ENCODE results near the gene CEACAM21. TPM values are rescaled to one million over a fixed set of nuclear protein-coding genes. Genes with fewer than 3 reads are reported as not detected.

Gene CEACAM21
- total and polyA plus RNA-seq, 2 donors: 4.8 to 11.0 TPM

DNA sequence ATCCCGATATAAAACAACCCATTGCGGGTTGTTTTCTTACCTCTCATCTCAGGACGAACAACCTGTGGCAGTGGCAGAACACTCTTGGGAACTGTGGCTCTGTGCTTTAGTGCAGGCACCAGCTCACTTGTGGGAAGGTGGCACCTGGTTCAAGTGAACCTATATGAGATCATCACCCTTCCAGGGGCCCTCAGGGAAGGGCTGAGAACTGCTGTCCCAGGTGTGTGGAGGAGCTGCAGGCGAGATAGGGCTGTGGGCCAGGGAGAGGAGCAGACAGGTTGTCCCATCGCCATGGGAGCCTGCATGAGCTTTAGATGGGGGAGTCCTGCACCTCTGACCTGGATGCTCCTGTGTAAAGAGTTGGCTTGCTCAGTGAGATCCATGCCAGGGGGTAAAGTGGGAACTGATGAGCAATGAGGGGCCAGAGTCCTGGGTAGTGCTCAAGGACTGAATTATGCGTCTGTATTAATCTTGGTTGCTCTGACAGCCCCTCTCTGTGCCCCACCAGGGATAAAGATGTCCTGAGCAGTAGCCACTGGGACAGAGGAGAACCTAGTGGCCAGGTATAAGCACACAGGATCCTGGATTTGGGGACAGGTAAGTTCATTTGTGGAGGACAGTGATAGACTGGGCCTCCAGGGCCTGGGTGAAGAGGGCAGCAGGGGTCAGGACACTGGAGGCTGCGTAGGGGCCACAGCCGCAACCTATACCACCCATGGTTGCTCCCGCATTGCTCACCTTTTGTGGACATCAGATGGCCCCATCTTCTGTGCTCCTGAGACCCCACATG, 42.2 kb downstream of the CEACAM21 start:
- no peaks in the 10 kb centered on the region for H3K9me3 ChIP-seq (ENCODE audit: control insufficient read depth in 2 of 2, insufficient read depth in 1 of 2, low read length in 1 of 2)
- H3K27ac ChIP-seq (ENCODE audit: low read depth in 1 of 2, low read length in 1 of 2): no peak overlapping the region
- H3K4me3 ChIP-seq (ENCODE audit: low read length in 2 of 2): no peak overlapping the region
- no peaks in the 10 kb centered on the region for H3K27me3 ChIP-seq (ENCODE audit: control insufficient read depth in 2 of 2, insufficient read depth in 1 of 2, low read length in 1 of 2)
- no peaks in the 10 kb centered on the region for H3K4me1 ChIP-seq (ENCODE audit: control insufficient read depth in 2 of 2, insufficient read depth in 2 of 2, low read length in 2 of 2)
- no peaks in the 10 kb centered on the region for H3K36me3 ChIP-seq (ENCODE audit: control insufficient read depth in 2 of 2, insufficient read depth in 2 of 2, low read length in 1 of 2)
- DNase-seq (ENCODE audit: low read depth in 6 of 9, low spot score in 9 of 9): no peak
- 96% methylated on average over 9 of the region's 9 CpGs for WGBS

DNA sequence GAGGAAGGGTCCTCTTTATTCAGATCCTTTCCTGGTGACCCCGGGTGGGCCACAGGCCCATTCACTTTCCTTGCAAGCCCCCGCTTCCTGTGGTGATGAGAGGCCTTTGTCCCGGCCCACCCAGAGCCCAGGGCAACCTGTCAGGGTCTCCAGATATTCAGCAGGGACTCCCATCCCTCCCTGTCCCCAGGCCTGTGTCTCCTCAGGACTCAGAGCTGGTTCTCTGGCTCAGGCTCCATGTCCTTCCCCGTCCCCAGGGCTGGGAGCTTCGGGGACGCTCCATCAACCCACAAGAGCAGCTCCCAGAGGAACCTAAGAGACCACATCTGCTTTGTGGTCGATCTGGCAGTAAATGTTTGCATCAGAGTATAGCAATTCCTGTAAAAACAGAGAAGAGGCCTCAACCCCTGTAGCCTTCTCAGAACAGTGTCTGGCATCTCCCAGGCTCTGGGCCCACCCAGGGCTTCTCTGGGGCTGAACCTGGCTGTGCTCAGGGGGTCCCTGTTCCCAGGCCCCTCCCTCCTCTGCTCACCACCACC, 43.1 kb downstream of the CEACAM21 start:
- Histone ChIP-seq H3K27ac (ENCODE audit: low read depth in 1 of 2, low read length in 1 of 2) (no peak overlapping the region), H3K27me3 (ENCODE audit: control insufficient read depth in 2 of 2, insufficient read depth in 1 of 2, low read length in 1 of 2) (no peaks in the 10 kb centered on the region), H3K9me3 (ENCODE audit: control insufficient read depth in 2 of 2, insufficient read depth in 1 of 2, low read length in 1 of 2) (no peaks in the 10 kb centered on the region), H3K36me3 (ENCODE audit: control insufficient read depth in 2 of 2, insufficient read depth in 2 of 2, low read length in 1 of 2) (no peaks in the 10 kb centered on the region), H3K4me1 (ENCODE audit: control insufficient read depth in 2 of 2, insufficient read depth in 2 of 2, low read length in 2 of 2) (no peaks in the 10 kb centered on the region), H3K4me3 (ENCODE audit: low read length in 2 of 2) (no peak overlapping the region)
- no peak for DNase-seq (ENCODE audit: low read depth in 6 of 9, low spot score in 9 of 9)
- 34% methylated on average over 7 of the region's 7 CpGs for WGBS

DNA sequence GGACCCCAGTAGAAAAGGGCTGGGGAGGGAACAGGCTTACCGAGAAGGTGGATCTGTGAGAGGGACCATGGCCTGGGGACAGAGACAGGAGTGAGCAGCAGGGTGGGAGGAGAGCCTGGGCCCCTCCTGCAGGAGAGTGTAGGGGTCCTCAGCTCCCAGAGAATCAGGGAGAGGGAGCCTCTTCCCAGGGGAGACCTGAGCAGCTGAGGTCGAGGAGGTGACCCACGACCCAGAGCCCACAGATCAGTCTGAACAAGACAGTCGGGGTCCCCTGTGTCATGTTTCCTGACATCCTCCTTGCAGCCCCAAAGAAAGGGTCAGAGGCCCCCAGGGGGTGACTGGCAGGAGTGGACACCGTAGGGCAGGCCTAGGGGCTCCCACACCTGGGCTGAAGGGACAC, 44.2 kb downstream of the CEACAM21 start:
- DNase-seq (ENCODE audit: low read depth in 6 of 9, low spot score in 9 of 9): no peak
- no peak overlapping the region for H3K27ac ChIP-seq (ENCODE audit: low read depth in 1 of 2, low read length in 1 of 2)
- no peaks in the 10 kb centered on the region for H3K36me3 ChIP-seq (ENCODE audit: control insufficient read depth in 2 of 2, insufficient read depth in 2 of 2, low read length in 1 of 2)
- 81% methylated on average over 5 of the region's 5 CpGs for WGBS
- H3K27me3 ChIP-seq (ENCODE audit: control insufficient read depth in 2 of 2, insufficient read depth in 1 of 2, low read length in 1 of 2): no peaks in the 10 kb centered on the region
- H3K4me3 ChIP-seq (ENCODE audit: low read length in 2 of 2): no peak overlapping the region
- no peaks in the 10 kb centered on the region for H3K9me3 ChIP-seq (ENCODE audit: control insufficient read depth in 2 of 2, insufficient read depth in 1 of 2, low read length in 1 of 2)
- no peaks in the 10 kb centered on the region for H3K4me1 ChIP-seq (ENCODE audit: control insufficient read depth in 2 of 2, insufficient read depth in 2 of 2, low read length in 2 of 2)

DNA sequence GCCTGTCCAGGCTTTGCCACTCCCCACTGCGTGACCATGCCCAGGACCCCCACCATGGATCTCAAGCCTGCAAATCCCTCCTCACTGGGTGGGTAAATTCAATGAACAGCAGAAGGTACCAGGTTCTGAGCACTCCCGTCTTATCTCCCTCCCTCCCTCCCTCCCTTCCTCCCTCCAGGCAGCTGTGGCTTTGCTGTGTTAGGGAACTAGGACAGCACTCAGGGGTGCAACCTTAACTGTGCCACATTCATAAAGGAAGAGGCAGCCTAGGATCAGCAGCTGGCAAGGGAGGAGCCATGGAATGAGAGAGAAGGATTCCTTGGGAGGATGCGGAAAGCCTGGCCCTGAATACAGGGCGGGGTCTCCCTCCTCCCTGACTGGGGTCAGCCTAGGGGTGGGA, 45.3 kb downstream of the CEACAM21 start:
- no peak overlapping the region for H3K27ac ChIP-seq (ENCODE audit: low read depth in 1 of 2, low read length in 1 of 2)

DNA sequence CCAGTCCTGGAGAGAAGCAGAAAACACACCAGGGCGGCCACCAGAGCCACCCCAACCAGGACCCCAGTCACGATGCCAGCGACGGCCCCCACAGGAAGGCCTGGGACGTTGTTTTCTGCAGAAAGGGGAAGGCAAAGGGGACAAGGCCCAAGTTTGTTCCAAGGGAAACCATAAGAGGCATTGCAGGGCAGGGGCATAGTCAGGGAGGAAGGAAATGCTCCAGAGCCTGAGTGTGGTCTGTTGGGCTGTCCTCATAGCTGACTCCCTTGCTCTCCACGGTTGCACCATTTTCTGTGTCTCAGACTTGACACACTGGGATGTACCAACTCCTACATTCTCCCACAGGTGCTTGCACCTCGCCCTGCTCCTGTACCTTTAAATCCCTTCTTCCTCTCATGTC, 45.7 kb downstream of the CEACAM21 start:
- Histone ChIP-seq H3K27ac (ENCODE audit: low read depth in 1 of 2, low read length in 1 of 2) (no peak overlapping the region), H3K9me3 (ENCODE audit: control insufficient read depth in 2 of 2, insufficient read depth in 1 of 2, low read length in 1 of 2) (no peaks in the 10 kb centered on the region), H3K36me3 (ENCODE audit: control insufficient read depth in 2 of 2, insufficient read depth in 2 of 2, low read length in 1 of 2) (no peaks in the 10 kb centered on the region), H3K4me1 (ENCODE audit: control insufficient read depth in 2 of 2, insufficient read depth in 2 of 2, low read length in 2 of 2) (no peaks in the 10 kb centered on the region), H3K4me3 (ENCODE audit: low read length in 2 of 2) (no peak overlapping the region), H3K27me3 (ENCODE audit: control insufficient read depth in 2 of 2, insufficient read depth in 1 of 2, low read length in 1 of 2) (peaks cover 0 to under 1% of the 10 kb centered on the region in 2 donors)
- WGBS: 23% methylated on average over 7 of the region's 7 CpGs
- DNase-seq (ENCODE audit: low read depth in 6 of 9, low spot score in 9 of 9): no peak

More for the DNA sequence above, 45.3 kb downstream of the CEACAM21 start:
- no peak for DNase-seq (ENCODE audit: low read depth in 6 of 9, low spot score in 9 of 9)
- no peak overlapping the region for H3K4me3 ChIP-seq (ENCODE audit: low read length in 2 of 2)
- no peaks in the 10 kb centered on the region for H3K36me3 ChIP-seq (ENCODE audit: control insufficient read depth in 2 of 2, insufficient read depth in 2 of 2, low read length in 1 of 2)
- WGBS: 72% methylated on average over 4 of the region's 4 CpGs
- no peaks in the 10 kb centered on the region for H3K9me3 ChIP-seq (ENCODE audit: control insufficient read depth in 2 of 2, insufficient read depth in 1 of 2, low read length in 1 of 2)
- no peaks in the 10 kb centered on the region for H3K4me1 ChIP-seq (ENCODE audit: control insufficient read depth in 2 of 2, insufficient read depth in 2 of 2, low read length in 2 of 2)
- no peaks in the 10 kb centered on the region for H3K27me3 ChIP-seq (ENCODE audit: control insufficient read depth in 2 of 2, insufficient read depth in 1 of 2, low read length in 1 of 2)

DNA sequence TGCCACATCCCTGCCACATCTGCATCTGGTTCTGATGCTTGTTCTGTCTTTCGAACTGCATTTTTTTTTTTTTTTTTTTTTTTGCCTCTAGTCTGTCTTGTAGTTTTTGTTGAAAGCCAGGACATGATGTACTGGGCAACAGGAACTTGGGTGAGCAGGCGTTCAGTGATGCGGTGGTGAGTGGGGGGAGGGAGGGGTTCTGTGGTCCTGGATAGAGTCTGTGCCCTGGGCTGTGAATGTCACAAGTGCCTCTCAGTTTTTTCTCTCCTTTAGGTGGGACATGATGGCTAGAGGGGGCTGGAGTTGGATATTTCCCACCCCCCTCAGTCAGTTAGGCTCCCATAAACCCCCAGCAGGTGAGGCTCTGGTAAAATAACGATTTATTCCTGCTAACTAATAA, 47.4 kb downstream of the CEACAM21 start:
- DNase-seq (ENCODE audit: low read depth in 6 of 9, low spot score in 9 of 9): no peak
- H3K4me1 ChIP-seq (ENCODE audit: control insufficient read depth in 2 of 2, insufficient read depth in 2 of 2, low read length in 2 of 2): no peaks in the 10 kb centered on the region
- H3K27ac ChIP-seq (ENCODE audit: low read depth in 1 of 2, low read length in 1 of 2): no peak overlapping the region
- H3K27me3 ChIP-seq (ENCODE audit: control insufficient read depth in 2 of 2, insufficient read depth in 1 of 2, low read length in 1 of 2): peaks cover 0 to 4% of the 10 kb centered on the region in 2 donors
- no peaks in the 10 kb centered on the region for H3K9me3 ChIP-seq (ENCODE audit: control insufficient read depth in 2 of 2, insufficient read depth in 1 of 2, low read length in 1 of 2)
- H3K36me3 ChIP-seq (ENCODE audit: control insufficient read depth in 2 of 2, insufficient read depth in 2 of 2, low read length in 1 of 2): no peaks in the 10 kb centered on the region
- no peak overlapping the region for H3K4me3 ChIP-seq (ENCODE audit: low read length in 2 of 2)
- WGBS: 77% methylated on average over 4 of the region's 4 CpGs

DNA sequence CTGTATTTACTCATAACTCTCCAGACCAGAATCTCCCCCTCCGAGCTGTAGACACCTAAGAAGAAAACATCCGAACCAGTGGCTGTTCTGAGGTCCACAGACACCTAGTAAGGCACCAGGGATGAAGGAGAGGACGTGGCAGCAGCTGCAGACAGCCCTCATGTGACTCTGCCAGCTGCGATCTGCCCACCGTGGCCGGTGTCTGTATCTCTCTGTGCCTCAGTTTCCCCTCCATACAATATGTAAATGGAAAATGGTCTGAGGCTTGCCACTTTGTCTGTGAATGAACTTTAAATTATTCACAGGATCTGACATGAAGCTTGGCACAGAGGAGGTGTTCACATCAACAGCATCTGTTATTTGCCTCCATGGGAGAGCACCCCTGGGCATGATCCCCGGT, 48.5 kb downstream of the CEACAM21 start:
- 87% methylated on average over 7 of the region's 7 CpGs for WGBS
- DNase-seq (ENCODE audit: low read depth in 6 of 9, low spot score in 9 of 9): no peak
- Histone ChIP-seq H3K27me3 (ENCODE audit: control insufficient read depth in 2 of 2, insufficient read depth in 1 of 2, low read length in 1 of 2) (peaks cover 0 to 4% of the 10 kb centered on the region in 2 donors), H3K4me1 (ENCODE audit: control insufficient read depth in 2 of 2, insufficient read depth in 2 of 2, low read length in 2 of 2) (no peaks in the 10 kb centered on the region), H3K4me3 (ENCODE audit: low read length in 2 of 2) (no peak overlapping the region), H3K36me3 (ENCODE audit: control insufficient read depth in 2 of 2, insufficient read depth in 2 of 2, low read length in 1 of 2) (no peaks in the 10 kb centered on the region), H3K27ac (ENCODE audit: low read depth in 1 of 2, low read length in 1 of 2) (no peak overlapping the region), H3K9me3 (ENCODE audit: control insufficient read depth in 2 of 2, insufficient read depth in 1 of 2, low read length in 1 of 2) (no peaks in the 10 kb centered on the region)

DNA sequence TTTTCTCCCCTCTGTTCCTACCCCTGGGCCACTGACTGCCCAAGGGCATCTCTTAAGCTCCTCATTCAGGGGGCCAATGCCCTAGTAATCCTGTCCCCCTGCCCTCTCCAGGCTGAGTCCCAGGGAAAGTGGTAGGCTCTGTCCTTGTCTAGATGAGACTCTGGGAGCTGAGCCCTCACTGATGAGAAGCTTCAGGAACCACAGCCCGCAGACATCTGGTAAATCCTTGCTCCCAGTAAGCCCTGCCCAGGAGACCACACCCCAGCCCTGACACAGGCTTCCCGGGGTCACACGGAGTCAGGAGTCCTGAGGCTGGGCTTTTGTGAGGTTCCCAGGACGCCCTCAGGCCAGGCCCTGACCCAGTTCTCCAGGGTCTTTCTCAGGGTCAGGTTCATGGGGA, 49.0 kb downstream of the CEACAM21 start:
- Histone ChIP-seq H3K4me3 (ENCODE audit: low read length in 2 of 2) (no peak overlapping the region), H3K9me3 (ENCODE audit: control insufficient read depth in 2 of 2, insufficient read depth in 1 of 2, low read length in 1 of 2) (no peaks in the 10 kb centered on the region), H3K27me3 (ENCODE audit: control insufficient read depth in 2 of 2, insufficient read depth in 1 of 2, low read length in 1 of 2) (peaks cover 0 to 4% of the 10 kb centered on the region in 2 donors), H3K27ac (ENCODE audit: low read depth in 1 of 2, low read length in 1 of 2) (no peak overlapping the region), H3K4me1 (ENCODE audit: control insufficient read depth in 2 of 2, insufficient read depth in 2 of 2, low read length in 2 of 2) (no peaks in the 10 kb centered on the region), H3K36me3 (ENCODE audit: control insufficient read depth in 2 of 2, insufficient read depth in 2 of 2, low read length in 1 of 2) (no peaks in the 10 kb centered on the region)
- no peak for DNase-seq (ENCODE audit: low read depth in 6 of 9, low spot score in 9 of 9)
- 92% methylated on average over 4 of the region's 4 CpGs for WGBS

DNA sequence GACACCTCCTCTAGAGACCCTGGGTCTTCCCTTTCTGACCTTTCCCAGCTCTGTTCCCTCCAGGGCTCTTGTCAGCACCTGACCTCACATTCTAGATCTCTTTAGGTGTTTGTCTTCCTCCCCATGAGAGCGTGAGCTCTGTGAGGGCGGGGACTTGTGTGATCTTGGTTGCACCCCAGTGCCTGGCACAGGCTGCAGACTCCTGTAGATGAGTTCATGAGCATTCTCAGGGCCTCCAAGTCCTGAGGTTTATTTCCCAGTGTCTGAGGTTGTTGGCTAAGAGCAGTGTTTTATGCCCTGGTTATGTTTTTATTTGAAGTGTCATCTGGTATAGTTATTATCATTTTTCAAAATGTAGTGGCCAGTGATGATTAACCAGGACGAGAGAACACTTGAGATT, 50.3 kb downstream of the CEACAM21 start:
- Histone ChIP-seq H3K9me3 (ENCODE audit: control insufficient read depth in 2 of 2, insufficient read depth in 1 of 2, low read length in 1 of 2) (no peaks in the 10 kb centered on the region), H3K27ac (ENCODE audit: low read depth in 1 of 2, low read length in 1 of 2) (no peak overlapping the region), H3K4me3 (ENCODE audit: low read length in 2 of 2) (no peak overlapping the region), H3K36me3 (ENCODE audit: control insufficient read depth in 2 of 2, insufficient read depth in 2 of 2, low read length in 1 of 2) (no peaks in the 10 kb centered on the region), H3K4me1 (ENCODE audit: control insufficient read depth in 2 of 2, insufficient read depth in 2 of 2, low read length in 2 of 2) (no peaks in the 10 kb centered on the region), H3K27me3 (ENCODE audit: control insufficient read depth in 2 of 2, insufficient read depth in 1 of 2, low read length in 1 of 2) (peaks cover 0 to 4% of the 10 kb centered on the region in 2 donors)
- 83% methylated on average over 3 of the region's 3 CpGs for WGBS
- no peak for DNase-seq (ENCODE audit: low read depth in 6 of 9, low spot score in 9 of 9)

Measured in thymus (tissue), 11 donors.